OCI-LY7 (cell line): Measurements from ENCODE around the gene AIFM3. TPM values are rescaled to one million over a fixed set of nuclear protein-coding genes. Genes with fewer than 3 reads are reported as not detected.

Experiments
- BruUV-seq: library from RNA; stranded (reverse); fragments of 400-500 nt; replicated peaks from 2 replicates; lab custom pipeline; 2021; lab: Mats Ljungman, UMichigan
- CTCF ChIA-PET: fragments of 300-600 bp; sonication (Branson Sonifier 250); formaldehyde crosslinking; loops from one replicate; lab custom pipeline; 2022; ENCODE audit warnings: antibody characterized with exemption; ENCODE audit not compliant: unreplicated experiment; lab: Charles Lee
- POLR2A ChIA-PET: fragments of 300-600 bp; sonication (Branson Sonifier 250); formaldehyde crosslinking; loops from one replicate; lab custom pipeline; 2022; ENCODE audit warnings: antibody characterized with exemption; lab: Charles Lee
- DNase-seq: peaks from one replicate; pipeline ENCODE4 v3.0.0-alpha.2; 2015; ENCODE audit warnings: low spot score
- H2AFZ ChIP-seq: fragments of 200-600 bp; sonication (generic), shearing (Covaris generic); 2 replicates; pipeline ENCODE4 v1.6.1; 2014; ENCODE audit warnings: mild to moderate bottlenecking, antibody characterized with exemption, low read length, moderate library complexity
- H3K27ac ChIP-seq: fragments of 200-600 bp; sonication (generic); 2 replicates; pipeline ENCODE4 v1.5.1; 2014; ENCODE audit warnings: mixed run types, low read depth, mild to moderate bottlenecking, moderate library complexity, low read length, inconsistent platforms; ENCODE audit not compliant: poor library complexity, severe bottlenecking
- H3K36me3 ChIP-seq: fragments of 200-600 bp; sonication (generic); 2 replicates; pipeline ENCODE4 v1.6.1; 2014; ENCODE audit warnings: mild to moderate bottlenecking, antibody characterized with exemption, low read length, moderate library complexity, mixed read lengths; ENCODE audit not compliant: insufficient read depth
- H3K4me1 ChIP-seq: fragments of 200-600 bp; sonication (generic); 2 replicates; pipeline ENCODE4 v1.5.1; 2014; ENCODE audit warnings: mild to moderate bottlenecking, low read length; ENCODE audit not compliant: insufficient read depth, poor library complexity, severe bottlenecking
- H3K4me2 ChIP-seq: fragments of 200-600 bp; sonication (generic); 2 replicates; pipeline ENCODE4 v1.6.1; 2014; ENCODE audit warnings: mild to moderate bottlenecking, low read length
- H3K4me3 ChIP-seq: fragments of 200-600 bp; sonication (generic); 2 replicates; pipeline ENCODE4 v1.5.1; 2014; ENCODE audit warnings: mild to moderate bottlenecking, low read depth, low read length; ENCODE audit not compliant: poor library complexity, severe bottlenecking
- H3K79me2 ChIP-seq: fragments of 200-600 bp; sonication (generic); 2 replicates; pipeline ENCODE4 v1.6.1; 2016; ENCODE audit warnings: low read depth, mild to moderate bottlenecking, low read length, moderate library complexity, mixed read lengths; ENCODE audit not compliant: insufficient read depth
- H3K9me2 ChIP-seq: fragments of 200-600 bp; sonication (generic); 2 replicates; pipeline ENCODE4 v1.6.1; 2016; ENCODE audit warnings: mild to moderate bottlenecking, low read length, mixed read lengths; ENCODE audit not compliant: insufficient read depth
- H3K9me3 ChIP-seq: fragments of 200-600 bp; sonication (generic); 2 replicates; pipeline ENCODE4 v1.6.1; 2014; ENCODE audit warnings: mild to moderate bottlenecking, mixed run types, low read length, mixed read lengths
- H4K20me1 ChIP-seq: fragments of 200-600 bp; sonication (generic); 2 replicates; pipeline ENCODE4 v1.6.1; 2014; ENCODE audit warnings: mild to moderate bottlenecking, antibody characterized with exemption, low read length, moderate library complexity, mixed read lengths; ENCODE audit not compliant: insufficient read depth
- CTCF ChIP-seq: fragments of 200-600 bp; sonication (generic); conservative IDR thresholded peaks from 2 replicates; pipeline ENCODE4 v1.5.1; 2014; ENCODE audit warnings: mild to moderate bottlenecking, antibody characterized with exemption, low read length, moderate library complexity, mixed read lengths
- EZH2phosphoT487 ChIP-seq: fragments of 200-600 bp; sonication (generic); IDR thresholded peaks from 2 replicates; pipeline ENCODE4 v1.6.1; 2018; ENCODE audit warnings: low read depth, borderline replicate concordance, mild to moderate bottlenecking, mixed run types, antibody characterized with exemption, low read length, moderate library complexity, mixed read lengths
- intact Hi-C: fragments of 100-400 bp; cut with micrococcal nuclease; formaldehyde crosslinking; loops from one replicate; pipeline ENCODE4 v1.10.0; 2022; ENCODE audit not compliant: unreplicated experiment
- total RNA-seq, 2 experiments: library from RNA; depleted of rRNA in 1 of 2; stranded (reverse); fragments of >200 nt in 1 of 2; shearing (Covaris generic) in 1 of 2; gene quantifications; 2 replicates each; pipeline ENCODE4 v1.2.3, GENCODE V29; 2014 to 2022

The AIFM3 gene
- total RNA-seq, 2 experiments from 2014 or later: 0.47 TPM; not detected in 1

- TSS peak; percentile 92 for BruUV-seq
- intact Hi-C loops: loop anchor here (1.0 to 10.0 kb wide), 2 partner anchors 21 to 66 kb away; partner anchors contain the start of genes CRKL and THAP7
- H3K27ac ChIP-seq: peak overlapping the region; percentile 48
Observed at GRCh38 chr22:20980938-20981722, 14.1 kb downstream of the AIFM3 start.

GRCh38 chr22:20981787-20982562, 14.9 kb downstream of the AIFM3 start, which contains the start of gene LZTR1:
Gene LZTR1, plus strand, starts transcription at chr22:20982297. Its CDS starts 75 bp downstream, at chr22:20982372.
- Histone ChIP-seq H2AFZ (peak within 1 kb of the TSS; percentile 66), H3K36me3 (peaks cover 26% of the 10 kb centered on the region), H3K9me2 (no peaks in the 10 kb centered on the region), H3K27ac (peak within 1 kb of the TSS; percentile 48), H3K4me1 (peaks cover 19% of the 10 kb centered on the region), H4K20me1 (no peaks in the 10 kb centered on the region), H3K4me2 (peak within 1 kb of the TSS; percentile 95), H3K79me2 (peaks cover 10% of the 10 kb centered on the region), H3K4me3 (peak within 1 kb of the TSS; percentile 81), H3K9me3 (no peaks in the 10 kb centered on the region)
- ChIA-PET POLR2A (interaction anchor here (0.8 to 2.0 kb wide), 6 partner anchors 9 to 125 kb away, joined by 3 to 8 read pairs (median 4); partner anchors contain the start of gene THAP7), CTCF (no interaction called here)
- intact Hi-C loops: loop anchor here (1.0 to 10.0 kb wide), 2 partner anchors 20 to 67 kb away; partner anchors contain the start of genes CRKL and THAP7
- peak; percentile 81 for TF ChIP-seq CTCF
- TF ChIP-seq EZH2phosphoT487: no peak
- no TSS peak for BruUV-seq
- peak; percentile 87 for DNase-seq

More at GRCh38 chr22:20980938-20981722, 14.1 kb downstream of the AIFM3 start:
- no peaks in the 10 kb centered on the region for H4K20me1 ChIP-seq
- ChIA-PET CTCF (no interaction called here), POLR2A (interaction anchor here (1.3 to 2.0 kb wide), 2 partner anchors 8 to 24 kb away, joined by 4 to 8 read pairs; no protein-coding TSS in a partner anchor)
- no peak for DNase-seq
- no peaks in the 10 kb centered on the region for H3K9me2 ChIP-seq
- peak overlapping the region; percentile 81 for H3K4me3 ChIP-seq
- peak overlapping the region; percentile 95 for H3K4me2 ChIP-seq
- H3K36me3 ChIP-seq: peaks cover 20% of the 10 kb centered on the region
- no peak for TF ChIP-seq EZH2phosphoT487
- TF ChIP-seq CTCF: no peak
- no peaks in the 10 kb centered on the region for H3K9me3 ChIP-seq
- H2AFZ ChIP-seq: peak overlapping the region; percentile 66; the same call in 1 of the 2 replicates
- peaks cover 19% of the 10 kb centered on the region for H3K4me1 ChIP-seq
- H3K79me2 ChIP-seq: peaks cover 10% of the 10 kb centered on the region
